ENCODE measurements around the gene HAUS1. TPM values are rescaled to one million over a fixed set of nuclear protein-coding genes. Genes with fewer than 3 reads are reported as not detected.

HAUS1 gene
- total and polyA plus RNA-seq, 2 donors (not counting 1 experiment from before 2014, with no cell fraction given) = 11.9 to 30.9 TPM

DNA sequence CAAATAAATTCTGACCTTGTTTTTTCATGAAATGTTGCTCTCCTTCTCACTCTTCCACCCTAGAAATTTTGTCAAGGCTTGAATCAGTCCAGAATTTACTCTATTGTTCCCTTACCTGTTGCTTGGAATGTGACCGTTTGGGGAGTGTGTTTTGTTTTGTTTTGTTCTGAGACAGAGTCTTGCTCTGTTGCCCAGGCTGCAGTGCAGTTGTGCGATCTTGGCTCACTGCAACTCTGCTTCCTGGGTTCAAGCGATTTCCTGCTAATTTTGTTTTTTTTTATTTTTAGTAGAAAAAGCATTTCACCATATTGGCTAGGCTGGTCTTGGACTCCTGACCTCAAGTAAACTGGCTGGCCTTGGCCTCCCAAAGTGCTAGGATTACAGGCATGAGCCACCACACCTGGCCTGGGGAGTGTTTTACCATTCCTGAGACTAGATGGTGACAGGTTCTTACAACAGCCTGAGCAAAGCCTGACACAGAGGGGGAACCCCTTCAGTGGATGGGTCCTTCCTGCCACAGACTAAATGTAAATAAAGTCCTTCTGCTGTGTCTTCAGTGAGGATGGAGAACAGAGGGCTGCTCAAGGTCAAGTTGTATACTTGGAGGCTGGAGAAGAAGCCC, 52.0 kb downstream of the HAUS1 start:
- no peak overlapping the region for H3K4me3 ChIP-seq (ENCODE audit: control extremely low read depth in 1 of 5, extremely low read depth in 1 of 5, insufficient read depth in 1 of 5, low read depth in 2 of 5, low read length in 4 of 5)

DNA sequence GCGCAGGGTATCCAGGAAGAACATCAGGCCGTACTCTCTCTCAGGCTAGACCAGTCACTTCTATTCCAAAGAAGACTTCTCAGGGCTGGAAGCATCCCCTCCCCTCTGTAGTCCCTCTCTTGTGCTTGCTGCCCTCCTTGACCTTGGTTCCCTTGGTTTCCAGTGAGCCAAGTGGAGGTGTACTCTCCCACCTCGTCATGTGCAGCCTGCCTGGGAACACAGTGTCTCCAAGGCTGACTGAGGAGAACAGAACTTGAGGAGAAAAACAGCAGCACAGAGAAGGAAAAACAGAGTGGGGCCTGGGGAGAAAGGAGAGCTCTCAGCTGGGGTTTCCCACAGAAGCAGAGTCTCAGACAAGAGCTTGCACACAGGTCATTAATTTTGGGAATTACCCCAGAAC, 52.7 kb downstream of the HAUS1 start:
- no peaks in the 10 kb centered on the region for H3K27me3 Mint-ChIP-seq
- H3K4me1 Mint-ChIP-seq = peaks cover 10% of the 10 kb centered on the region
- POLR2A ChIA-PET = no interaction called here
- CTCF ChIA-PET = interaction anchor here (1.0 to 1.9 kb wide), 3 partner anchors 8 to 501 kb away, joined by 3 to 7 read pairs (median 4); partner anchors contain the start of gene LOXHD1
- no peak for DNase-seq
- H3K4me3 ChIP-seq (ENCODE audit: control extremely low read depth in 1 of 5, extremely low read depth in 1 of 5, insufficient read depth in 1 of 5, low read depth in 2 of 5, low read length in 4 of 5) = no peak overlapping the region
- H3K4me3 Mint-ChIP-seq = no peak overlapping the region
- no peak overlapping the region for H3K27ac Mint-ChIP-seq
- H4K20me1 ChIP-seq (ENCODE audit: control insufficient read depth, insufficient read depth, low read length, poor library complexity, severe bottlenecking) = no peaks in the 10 kb centered on the region
- no peaks in the 10 kb centered on the region for H3K79me2 ChIP-seq (ENCODE audit: control insufficient read depth, insufficient read depth, low read length)
- no peaks in the 10 kb centered on the region for H3K9me3 Mint-ChIP-seq (ENCODE audit: insufficient read depth)
- peaks cover 10 to 18% of the 10 kb centered on the region in 2 donors for H3K4me1 ChIP-seq (ENCODE audit: control insufficient read depth in 2 of 2, insufficient read depth in 2 of 2, low read length in 2 of 2)
- no peaks in the 10 kb centered on the region for H3K9me3 ChIP-seq (ENCODE audit: control extremely low read depth in 1 of 3, control insufficient read depth in 2 of 3, insufficient read depth in 1 of 3, low read length in 2 of 3)
- no peak for ATAC-seq (ENCODE audit: low read depth)
- no peak overlapping the region for H3K4me2 ChIP-seq (replicated peaks; ENCODE audit: low read depth, low read length, poor library complexity, severe bottlenecking)
- intact Hi-C loops (cut with micrococcal nuclease) = no loop called here
- H3K36me3 ChIP-seq (replicated peaks in 1 of 2; ENCODE audit: control extremely low read depth in 1 of 2, control insufficient read depth in 1 of 2, extremely low read depth in 1 of 2, insufficient read depth in 2 of 2, low read length in 1 of 2) = no peaks in the 10 kb centered on the region
- no peaks in the 10 kb centered on the region for H3K27me3 ChIP-seq (replicated peaks in 1 of 4; ENCODE audit: control extremely low read depth in 1 of 4, control insufficient read depth in 3 of 4, insufficient read depth in 4 of 4, low read length in 3 of 4)
- H3K27ac ChIP-seq (ENCODE audit: low read length in 2 of 2) = no peak overlapping the region
- H3K9ac ChIP-seq (ENCODE audit: low read length) = no peak overlapping the region
- 97% methylated on average over 3 of the region's 3 CpGs for WGBS (ENCODE audit: insufficient coverage)
- no peak overlapping the region for H2AFZ ChIP-seq (ENCODE audit: insufficient read depth, low read depth, low read length, poor library complexity, severe bottlenecking)
- TF ChIP-seq, protein P1, sequence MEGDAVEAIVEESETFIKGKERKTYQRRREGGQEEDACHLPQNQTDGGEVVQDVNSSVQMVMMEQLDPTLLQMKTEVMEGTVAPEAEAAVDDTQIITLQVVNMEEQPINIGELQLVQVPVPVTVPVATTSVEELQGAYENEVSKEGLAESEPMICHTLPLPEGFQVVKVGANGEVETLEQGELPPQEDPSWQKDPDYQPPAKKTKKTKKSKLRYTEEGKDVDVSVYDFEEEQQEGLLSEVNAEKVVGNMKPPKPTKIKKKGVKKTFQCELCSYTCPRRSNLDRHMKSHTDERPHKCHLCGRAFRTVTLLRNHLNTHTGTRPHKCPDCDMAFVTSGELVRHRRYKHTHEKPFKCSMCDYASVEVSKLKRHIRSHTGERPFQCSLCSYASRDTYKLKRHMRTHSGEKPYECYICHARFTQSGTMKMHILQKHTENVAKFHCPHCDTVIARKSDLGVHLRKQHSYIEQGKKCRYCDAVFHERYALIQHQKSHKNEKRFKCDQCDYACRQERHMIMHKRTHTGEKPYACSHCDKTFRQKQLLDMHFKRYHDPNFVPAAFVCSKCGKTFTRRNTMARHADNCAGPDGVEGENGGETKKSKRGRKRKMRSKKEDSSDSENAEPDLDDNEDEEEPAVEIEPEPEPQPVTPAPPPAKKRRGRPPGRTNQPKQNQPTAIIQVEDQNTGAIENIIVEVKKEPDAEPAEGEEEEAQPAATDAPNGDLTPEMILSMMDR (IDR thresholded peaks at IDR 0.05) = no peak
- TF ChIP-seq EZH2 (IDR thresholded peaks at IDR 0.05; ENCODE audit: borderline replicate concordance, insufficient read depth, low read depth, low read length, poor library complexity, severe bottlenecking) = no peak

More for the DNA sequence above, 52.0 kb downstream of the HAUS1 start:
- no peak overlapping the region for H3K9ac ChIP-seq (ENCODE audit: low read length)
- Mint-ChIP-seq H3K4me1 (peaks cover 10% of the 10 kb centered on the region), H3K4me3 (no peak overlapping the region), H3K27ac (peak overlapping the region; percentile 60), H3K27me3 (no peaks in the 10 kb centered on the region), H3K9me3 (ENCODE audit: insufficient read depth) (no peaks in the 10 kb centered on the region)
- no peak overlapping the region for H2AFZ ChIP-seq (ENCODE audit: insufficient read depth, low read depth, low read length, poor library complexity, severe bottlenecking)
- ATAC-seq (ENCODE audit: low read depth) (no peak), DNase-seq (no peak)
- H4K20me1 ChIP-seq (ENCODE audit: control insufficient read depth, insufficient read depth, low read length, poor library complexity, severe bottlenecking) = no peaks in the 10 kb centered on the region
- H3K27ac ChIP-seq (ENCODE audit: low read length in 2 of 2) = peak overlapping the region in 1 of 2 donors; percentile 16
- ChIA-PET POLR2A (no interaction called here), CTCF (interaction anchor here (1.2 to 1.9 kb wide), 2 partner anchors 17 to 501 kb away, joined by 4 to 7 read pairs; partner anchors contain the start of gene LOXHD1)
- intact Hi-C loops (cut with micrococcal nuclease) = no loop called here
- no peak for TF ChIP-seq EZH2 (IDR thresholded peaks at IDR 0.05; ENCODE audit: borderline replicate concordance, insufficient read depth, low read depth, low read length, poor library complexity, severe bottlenecking)
- TF ChIP-seq, protein P1 (IDR thresholded peaks at IDR 0.05) = no peak
- H3K79me2 ChIP-seq (ENCODE audit: control insufficient read depth, insufficient read depth, low read length) = no peaks in the 10 kb centered on the region
- H3K4me2 ChIP-seq (replicated peaks; ENCODE audit: low read depth, low read length, poor library complexity, severe bottlenecking) = peak overlapping the region; percentile 38
- no peaks in the 10 kb centered on the region for H3K36me3 ChIP-seq (replicated peaks in 1 of 2; ENCODE audit: control extremely low read depth in 1 of 2, control insufficient read depth in 1 of 2, extremely low read depth in 1 of 2, insufficient read depth in 2 of 2, low read length in 1 of 2)
- no peaks in the 10 kb centered on the region for H3K9me3 ChIP-seq (ENCODE audit: control extremely low read depth in 1 of 3, control insufficient read depth in 2 of 3, insufficient read depth in 1 of 3, low read length in 2 of 3)
- 17% methylated on average over 1 of the region's 3 CpGs for WGBS (ENCODE audit: insufficient coverage)
- peaks cover 10 to 18% of the 10 kb centered on the region in 2 donors for H3K4me1 ChIP-seq (ENCODE audit: control insufficient read depth in 2 of 2, insufficient read depth in 2 of 2, low read length in 2 of 2)
- H3K27me3 ChIP-seq (replicated peaks in 1 of 4; ENCODE audit: control extremely low read depth in 1 of 4, control insufficient read depth in 3 of 4, insufficient read depth in 4 of 4, low read length in 3 of 4) = no peaks in the 10 kb centered on the region
